Activated T-cell treated with anti-CD3 and anti-CD28 coated beads, Interleukin-2, amount 50 U/mL, for 4 hours (primary cell): Measurements from ENCODE around the gene SNX5. TPM values are rescaled to one million over a fixed set of nuclear protein-coding genes. Genes with fewer than 3 reads are reported as not detected.

Experiments used
- ATAC-seq, 2 donors: fragments of 200-7000 bp; cut with Tn5 transposase; one replicate each; pipeline ENCODE4 v1.10.0; 2021
- DNase-seq: peaks from one replicate; pipeline ENCODE4 v3.0.0-alpha.2; 2020
- H3K27me3 Mint-ChIP-seq: one replicate; pipeline ENCODE4 v1.8.0; 2021; ENCODE audit warnings: low read depth, mixed read lengths
- H3K36me3 Mint-ChIP-seq: one replicate; pipeline ENCODE4 v1.8.0; 2022; ENCODE audit warnings: mixed read lengths; ENCODE audit not compliant: insufficient read depth
- H3K4me1 Mint-ChIP-seq: one replicate; pipeline ENCODE4 v1.8.0; 2021; ENCODE audit warnings: low read depth, mixed read lengths
- H3K4me3 Mint-ChIP-seq: one replicate; pipeline ENCODE4 v1.8.0; 2021; ENCODE audit warnings: mild to moderate bottlenecking, moderate library complexity, mixed read lengths
- H3K9me3 Mint-ChIP-seq: one replicate; pipeline ENCODE4 v1.8.0; 2021; ENCODE audit warnings: mixed read lengths
- total RNA-seq, 3 donors: library from RNA; stranded (reverse); gene quantifications; one replicate each; pipeline ENCODE4 v1.2.1, GENCODE V29; 2021

SNX5 gene
- total RNA-seq, 3 donors from 2014 or later, result 148 to 177 (median 168) TPM

- Mint-ChIP-seq H3K4me1 (peaks cover 84% of the 10 kb centered on the region), H3K4me3 (peak overlapping the region; percentile 53), H3K27me3 (no peaks in the 10 kb centered on the region), H3K9me3 (no peaks in the 10 kb centered on the region), H3K36me3 (peaks cover 47% of the 10 kb centered on the region)
- DNase-seq, result no peak
- peak; percentile 32 to 64 for ATAC-seq
Observed at GRCh38 chr20:17959257-17959627, 9.4 kb downstream of the SNX5 start.

DNA sequence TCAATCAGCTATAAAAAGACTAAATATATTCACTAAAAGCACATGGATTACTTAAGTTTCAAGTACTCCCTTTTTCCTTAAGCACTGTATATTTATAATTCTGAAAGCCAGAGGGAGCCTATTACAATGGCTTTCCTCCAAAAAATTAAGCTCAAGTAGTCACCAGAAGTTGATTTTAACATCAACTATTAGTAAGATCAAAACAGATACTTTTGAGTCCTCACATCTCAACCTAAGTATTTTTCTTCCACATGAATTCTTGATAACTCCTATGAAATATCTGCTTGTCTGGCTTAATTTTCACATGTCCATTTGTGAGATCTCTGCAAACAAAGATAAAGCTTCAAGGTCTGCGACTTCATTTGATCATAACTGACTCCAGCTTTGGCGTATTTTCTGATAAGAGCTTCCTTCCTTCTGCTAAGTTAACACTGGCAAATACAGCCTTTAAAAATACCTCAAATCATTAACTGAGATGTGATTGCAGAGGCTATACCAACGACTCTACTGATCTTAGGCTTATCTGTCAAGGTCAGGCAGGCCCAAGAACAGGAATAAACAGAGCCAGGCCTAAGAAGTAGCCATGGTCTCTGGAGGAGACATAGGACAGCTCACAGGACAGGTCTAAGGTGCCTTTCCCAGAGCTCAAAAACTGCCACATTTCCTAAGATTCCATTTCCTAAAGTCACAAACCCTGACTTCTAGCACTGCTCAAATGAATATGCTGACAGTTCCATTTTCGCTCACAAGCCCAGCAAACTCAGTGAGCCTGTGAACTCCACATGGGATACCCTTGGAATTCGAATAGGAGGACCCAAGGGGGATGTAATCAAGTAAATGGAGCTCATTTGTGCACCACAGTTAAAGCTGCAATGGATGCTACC lies 10.0 kb downstream of the SNX5 start:
- peak overlapping the region; percentile 16 for H3K4me3 Mint-ChIP-seq
- H3K36me3 Mint-ChIP-seq, result peaks cover 48% of the 10 kb centered on the region
- no peaks in the 10 kb centered on the region for H3K27me3 Mint-ChIP-seq
- no peaks in the 10 kb centered on the region for H3K9me3 Mint-ChIP-seq
- DNase-seq (no peak), ATAC-seq (peak in 1 of 2 donors; percentile 3)
- peaks cover 84% of the 10 kb centered on the region for H3K4me1 Mint-ChIP-seq

GRCh38 chr20:17957505-17958363 lies 10.9 kb downstream of the SNX5 start:
- Mint-ChIP-seq H3K36me3 (peaks cover 52% of the 10 kb centered on the region), H3K4me1 (peaks cover 77% of the 10 kb centered on the region), H3K4me3 (no peak overlapping the region), H3K27me3 (no peaks in the 10 kb centered on the region), H3K9me3 (no peaks in the 10 kb centered on the region)
- no peak for ATAC-seq
- no peak for DNase-seq

- Mint-ChIP-seq H3K36me3 (peaks cover 54% of the 10 kb centered on the region), H3K9me3 (no peaks in the 10 kb centered on the region), H3K4me3 (no peak overlapping the region), H3K4me1 (peaks cover 62% of the 10 kb centered on the region), H3K27me3 (no peaks in the 10 kb centered on the region)
- no peak for ATAC-seq
- DNase-seq, result no peak
Observed at GRCh38 chr20:17956099-17956685, 12.4 kb downstream of the SNX5 start.

DNA sequence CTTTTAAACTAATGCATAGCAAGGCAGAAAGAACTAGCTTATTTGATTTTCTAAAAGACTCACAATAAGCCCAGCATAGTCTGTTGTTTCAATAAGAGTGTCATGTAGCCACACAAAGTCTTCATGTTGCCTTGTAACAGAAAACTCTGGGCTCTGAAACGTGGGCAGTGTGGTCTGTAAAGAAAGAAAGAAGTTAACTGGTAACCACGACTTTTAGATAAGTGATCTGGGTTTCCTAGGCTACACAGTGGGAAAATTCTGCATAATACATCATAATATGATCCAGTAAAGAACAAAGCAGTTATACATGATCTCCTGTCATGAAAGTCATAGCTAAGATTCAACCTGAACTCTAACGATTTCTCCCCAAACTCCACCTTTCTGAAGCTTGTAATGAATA lies 13.3 kb downstream of the SNX5 start:
- ATAC-seq (no peak), DNase-seq (no peak)
- H3K27me3 Mint-ChIP-seq, result no peaks in the 10 kb centered on the region
- H3K9me3 Mint-ChIP-seq, result no peaks in the 10 kb centered on the region
- H3K36me3 Mint-ChIP-seq, result peaks cover 60% of the 10 kb centered on the region
- no peak overlapping the region for H3K4me3 Mint-ChIP-seq
- peaks cover 54% of the 10 kb centered on the region for H3K4me1 Mint-ChIP-seq

DNA sequence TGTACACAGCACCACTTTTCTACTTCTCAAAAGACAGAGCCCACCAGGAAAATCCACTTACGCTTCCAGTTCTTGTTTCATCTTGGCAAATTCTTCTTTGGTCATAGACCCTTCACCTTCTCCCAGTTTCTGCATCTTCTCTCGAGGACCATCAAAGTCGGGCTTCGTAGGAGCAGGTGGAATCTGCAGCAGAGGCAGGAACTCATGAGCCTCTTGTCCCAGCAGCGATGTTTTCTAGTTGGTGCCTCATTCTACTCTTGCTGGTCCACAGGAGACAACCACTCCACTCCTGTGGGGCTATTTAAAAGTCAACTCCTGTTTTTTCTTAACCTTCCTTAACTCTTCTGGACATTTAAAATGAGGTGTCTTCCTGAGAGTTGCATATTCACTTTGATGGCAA lies 14.7 kb downstream of the SNX5 start:
- DNase-seq, result no peak
- Mint-ChIP-seq H3K27me3 (no peaks in the 10 kb centered on the region), H3K9me3 (no peaks in the 10 kb centered on the region), H3K4me1 (peaks cover 40% of the 10 kb centered on the region), H3K36me3 (peaks cover 65% of the 10 kb centered on the region), H3K4me3 (no peak overlapping the region)
- ATAC-seq, result no peak

GRCh38 chr20:17952692-17953684 lies 15.6 kb downstream of the SNX5 start:
- Mint-ChIP-seq H3K27me3 (no peaks in the 10 kb centered on the region), H3K4me1 (peaks cover 32% of the 10 kb centered on the region), H3K36me3 (peaks cover 67% of the 10 kb centered on the region), H3K4me3 (no peak overlapping the region), H3K9me3 (no peaks in the 10 kb centered on the region)
- ATAC-seq (no peak), DNase-seq (no peak)

- Mint-ChIP-seq H3K36me3 (peaks cover 78% of the 10 kb centered on the region), H3K4me3 (no peak overlapping the region), H3K4me1 (peaks cover 22% of the 10 kb centered on the region), H3K27me3 (no peaks in the 10 kb centered on the region), H3K9me3 (no peaks in the 10 kb centered on the region)
- ATAC-seq (no peak), DNase-seq (no peak)
Observed at GRCh38 chr20:17951323-17951722, 17.3 kb downstream of the SNX5 start.

DNA sequence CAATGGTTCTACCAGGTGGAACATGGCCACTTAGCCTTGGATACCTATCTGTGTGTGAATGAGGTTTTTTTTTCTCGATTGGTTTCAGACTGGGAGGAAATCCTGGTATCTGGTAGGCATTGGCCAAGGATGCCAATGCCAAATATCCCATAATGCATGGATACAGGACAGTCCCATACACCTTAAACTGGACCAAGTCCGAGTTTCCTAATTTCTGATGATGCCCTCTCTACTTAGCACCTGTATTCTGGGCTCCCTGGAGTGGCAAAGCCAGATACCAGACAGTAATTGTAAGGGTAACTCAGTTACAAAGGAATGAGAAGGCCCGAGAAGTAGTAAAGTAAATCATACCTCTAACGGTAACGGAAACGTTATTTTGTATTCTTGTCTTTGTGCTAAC lies 17.9 kb downstream of the SNX5 start:
- ATAC-seq (no peak), DNase-seq (no peak)
- no peaks in the 10 kb centered on the region for H3K9me3 Mint-ChIP-seq
- H3K36me3 Mint-ChIP-seq, result peaks cover 83% of the 10 kb centered on the region
- H3K27me3 Mint-ChIP-seq, result no peaks in the 10 kb centered on the region
- no peak overlapping the region for H3K4me3 Mint-ChIP-seq
- H3K4me1 Mint-ChIP-seq, result peaks cover 15% of the 10 kb centered on the region

DNA sequence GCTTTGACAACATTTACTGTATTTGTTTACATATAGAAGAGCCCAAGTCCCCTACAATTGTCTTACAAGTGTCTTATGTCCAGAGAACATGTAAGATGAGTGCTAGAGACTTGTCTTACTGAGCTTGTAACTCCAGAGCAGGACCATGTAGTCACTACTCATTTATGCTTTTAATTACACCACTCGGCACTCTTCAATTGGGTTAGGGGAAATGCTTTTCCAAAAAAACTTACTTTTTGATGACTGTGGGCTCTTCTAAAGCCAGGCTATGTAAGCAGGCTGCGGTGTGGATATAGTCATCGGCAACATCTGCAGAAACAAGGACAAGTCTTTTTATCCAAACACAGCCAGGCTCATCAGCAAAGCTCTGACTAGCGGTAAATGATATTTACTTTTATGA lies 18.7 kb downstream of the SNX5 start:
- ATAC-seq, result no peak
- Mint-ChIP-seq H3K36me3 (peaks cover 84% of the 10 kb centered on the region), H3K27me3 (no peaks in the 10 kb centered on the region), H3K4me3 (no peak overlapping the region), H3K9me3 (no peaks in the 10 kb centered on the region), H3K4me1 (peaks cover 9% of the 10 kb centered on the region)
- no peak for DNase-seq

- Mint-ChIP-seq H3K36me3 (peaks cover 78% of the 10 kb centered on the region), H3K27me3 (no peaks in the 10 kb centered on the region)
- DNase-seq, result no peak
Observed at GRCh38 chr20:17948442-17948841, 20.2 kb downstream of the SNX5 start.

DNA sequence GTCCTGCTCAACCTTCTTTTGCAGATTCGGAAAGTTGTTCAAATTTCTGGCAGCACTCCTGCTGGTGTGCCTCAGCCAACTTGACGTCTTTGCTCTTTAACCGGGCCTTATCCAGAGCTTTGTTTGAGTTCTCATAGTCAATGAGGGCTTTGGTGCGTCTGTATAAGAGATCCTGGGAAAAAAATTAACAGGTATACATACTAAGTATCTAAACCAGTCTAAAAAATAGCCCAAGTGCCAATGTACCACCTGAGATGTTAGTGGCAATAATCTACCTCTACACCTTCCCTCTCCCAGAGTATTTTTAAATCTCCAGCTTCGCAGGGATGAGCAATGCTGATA lies 21.1 kb downstream of the SNX5 start:
- Mint-ChIP-seq H3K4me1 (peaks cover 4% of the 10 kb centered on the region), H3K27me3 (no peaks in the 10 kb centered on the region), H3K4me3 (no peak overlapping the region), H3K9me3 (no peaks in the 10 kb centered on the region), H3K36me3 (peaks cover 75% of the 10 kb centered on the region)
- ATAC-seq, result no peak
- no peak for DNase-seq

More at GRCh38 chr20:17948442-17948841, 20.2 kb downstream of the SNX5 start:
- H3K4me1 Mint-ChIP-seq, result peaks cover 7% of the 10 kb centered on the region
- H3K4me3 Mint-ChIP-seq, result no peak overlapping the region
- no peaks in the 10 kb centered on the region for H3K9me3 Mint-ChIP-seq
- ATAC-seq, result no peak

GRCh38 chr20:17946572-17947473 lies 21.8 kb downstream of the SNX5 start:
- Mint-ChIP-seq H3K27me3 (no peaks in the 10 kb centered on the region), H3K36me3 (peaks cover 77% of the 10 kb centered on the region), H3K4me1 (peaks cover 4% of the 10 kb centered on the region), H3K9me3 (no peaks in the 10 kb centered on the region), H3K4me3 (no peak overlapping the region)
- ATAC-seq (no peak), DNase-seq (no peak)
